Central memory CD8-positive, alpha-beta T cell (primary cell): ENCODE results near the gene GRK4.
A peak's percentile ranks its signal among the peaks of the same experiment; 100 is the strongest.
"Not testable (repeated sequence)": the region's sequence is repeated elsewhere in the genome, so short reads cannot be mapped to it uniquely, and the experiment has no call there.

Source experiments
- ATAC-seq: fragments of 150-1000 bp; cut with Tn5 transposase; replicated peaks from 2 replicates; pipeline ENCODE4 v1.10.0; 2022; ENCODE audit warnings: mild to moderate bottlenecking, moderate FRiP score, moderate number of reproducible peaks; ENCODE audit not compliant: poor library complexity, severe bottlenecking; ENCODE audit errors: extremely low read depth
- DNase-seq, 2 donors: peaks; one replicate each; pipeline ENCODE4 v3.0.0; 2021; ENCODE audit warnings: low spot score in 2 of 2
- H3K27ac Mint-ChIP-seq: one replicate; pipeline ENCODE4 v1.8.0; 2022; ENCODE audit warnings: low read depth, mild to moderate bottlenecking, moderate library complexity, mixed read lengths
- H3K27me3 Mint-ChIP-seq: one replicate; pipeline ENCODE4 v1.8.0; 2022; ENCODE audit warnings: mixed read lengths
- H3K36me3 Mint-ChIP-seq: one replicate; pipeline ENCODE4 v1.8.0; 2022; ENCODE audit warnings: mild to moderate bottlenecking, moderate library complexity, mixed read lengths; ENCODE audit not compliant: insufficient read depth
- H3K4me1 Mint-ChIP-seq: one replicate; pipeline ENCODE4 v1.8.0; 2022; ENCODE audit warnings: mixed read lengths
- H3K4me3 Mint-ChIP-seq: one replicate; pipeline ENCODE4 v1.8.0; 2022; ENCODE audit warnings: mild to moderate bottlenecking, moderate library complexity, mixed read lengths
- H3K9me3 Mint-ChIP-seq: one replicate; pipeline ENCODE4 v1.8.0; 2022; ENCODE audit warnings: mixed read lengths

GRK4 gene

DNA sequence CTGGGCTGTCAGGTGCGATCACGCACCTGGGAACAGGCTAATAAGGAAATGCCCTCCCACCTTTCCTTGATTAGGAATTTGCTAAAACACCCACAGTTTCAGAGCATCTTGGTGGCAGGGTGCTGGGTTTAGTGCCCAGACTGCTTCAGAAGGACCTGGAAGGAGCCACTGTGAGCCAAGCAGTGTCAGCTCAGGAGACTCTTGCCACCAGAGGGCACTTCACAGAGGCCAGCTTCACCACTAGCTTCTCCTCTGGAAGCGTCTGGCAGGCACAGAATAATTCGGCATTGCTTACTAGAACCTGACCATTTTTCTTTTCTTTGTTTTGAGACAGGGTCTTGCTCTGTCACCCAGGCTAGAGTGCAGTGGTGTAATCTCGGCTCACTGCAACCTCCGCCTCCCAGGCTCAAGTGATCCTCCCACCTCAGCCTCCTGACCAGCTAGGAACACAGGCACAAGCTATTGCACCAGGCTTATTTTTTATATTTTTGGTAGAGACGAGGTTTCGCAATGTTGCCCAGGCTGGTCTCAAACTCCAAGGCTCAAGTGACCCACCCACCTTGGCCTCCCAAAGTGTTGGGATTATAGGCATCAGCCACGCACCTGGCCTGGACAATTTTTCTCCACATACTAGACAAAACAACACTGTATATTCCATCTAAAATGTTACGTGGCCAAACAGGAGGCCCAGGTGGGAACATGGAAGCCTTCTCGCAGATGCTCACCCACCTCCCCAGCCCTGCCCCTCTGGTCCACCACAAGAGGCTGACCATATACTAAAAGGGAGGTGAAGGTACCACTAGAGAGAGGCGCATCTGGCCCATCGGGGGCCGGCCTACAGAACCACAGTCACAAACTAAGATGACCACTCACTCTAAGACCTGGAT, 14.2 kb upstream of the GRK4 start:
- Mint-ChIP-seq H3K9me3 (no peaks in the 10 kb centered on the region), H3K27me3 (no peaks in the 10 kb centered on the region), H3K36me3 (peaks cover 59% of the 10 kb centered on the region), H3K27ac (no peak overlapping the region), H3K4me1 (peaks cover 5% of the 10 kb centered on the region), H3K4me3 (no peak overlapping the region)
- DNase-seq: no peak
- no peak for ATAC-seq

GRCh38 chr4:2949782-2950125, 13.6 kb upstream of the GRK4 start:
- ATAC-seq (no peak), DNase-seq (no peak)
- H3K4me1 Mint-ChIP-seq: peaks cover 11% of the 10 kb centered on the region
- H3K36me3 Mint-ChIP-seq: peaks cover 63% of the 10 kb centered on the region
- no peak overlapping the region for H3K27ac Mint-ChIP-seq
- no peaks in the 10 kb centered on the region for H3K9me3 Mint-ChIP-seq
- no peak overlapping the region for H3K4me3 Mint-ChIP-seq
- H3K27me3 Mint-ChIP-seq: no peaks in the 10 kb centered on the region

GRCh38 chr4:2950221-2950989, 13.0 kb upstream of the GRK4 start:
- Mint-ChIP-seq H3K4me1 (peaks cover 12% of the 10 kb centered on the region), H3K36me3 (peaks cover 63% of the 10 kb centered on the region), H3K27me3 (no peaks in the 10 kb centered on the region), H3K9me3 (no peaks in the 10 kb centered on the region), H3K27ac (peak overlapping the region; percentile 1), H3K4me3 (no peak overlapping the region)
- DNase-seq (no peak), ATAC-seq (no peak)

- Mint-ChIP-seq H3K9me3 (no peaks in the 10 kb centered on the region), H3K27me3 (no peaks in the 10 kb centered on the region), H3K4me3 (no peak overlapping the region), H3K4me1 (peaks cover 30% of the 10 kb centered on the region), H3K27ac (peak overlapping the region; percentile 90), H3K36me3 (peaks cover 65% of the 10 kb centered on the region)
- ATAC-seq (no peak), DNase-seq (no peak)
Measured at GRCh38 chr4:2953496-2953895, 9.9 kb upstream of the GRK4 start.

DNA sequence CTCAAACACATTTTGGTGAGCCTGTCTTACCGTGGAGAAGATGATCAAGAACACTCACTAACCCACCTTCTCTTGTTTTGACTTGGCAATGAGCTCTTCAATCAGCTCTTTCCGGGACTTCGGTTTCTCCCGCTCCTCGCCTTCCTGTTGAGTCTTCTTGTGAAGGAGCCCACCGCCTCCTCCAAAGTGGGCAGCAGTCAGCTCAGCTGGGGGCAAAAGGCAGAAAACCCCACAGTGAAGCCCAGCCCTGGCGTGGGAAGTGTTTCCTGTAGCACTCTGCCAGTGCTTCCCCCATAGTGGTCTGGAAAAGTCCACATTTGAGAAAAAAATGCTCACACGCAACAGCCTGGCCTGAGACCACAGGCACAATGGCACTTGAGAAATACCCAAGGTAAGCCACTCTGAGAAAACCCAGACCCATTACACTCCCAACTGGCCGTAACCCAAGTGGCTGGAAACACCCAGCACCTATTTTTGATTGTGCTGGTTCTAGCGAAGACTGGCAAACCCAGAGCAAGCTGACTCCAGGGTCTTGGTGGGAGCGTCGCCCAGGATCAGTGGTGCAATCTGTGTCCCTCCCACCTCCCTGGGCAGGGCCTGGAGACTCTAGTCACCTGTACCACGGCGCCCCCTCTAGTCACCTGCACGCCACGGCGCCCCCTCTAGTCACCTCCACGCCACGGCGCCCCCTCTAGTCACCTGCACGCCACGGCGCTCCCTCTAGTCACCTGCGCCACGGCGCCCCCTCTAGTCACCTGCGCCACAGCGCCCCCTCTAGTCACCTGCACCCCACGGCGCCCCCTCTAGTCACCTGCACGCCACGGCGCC, 8.8 kb upstream of the GRK4 start:
- no peaks in the 10 kb centered on the region for H3K27me3 Mint-ChIP-seq
- peaks cover 36% of the 10 kb centered on the region for H3K4me1 Mint-ChIP-seq
- DNase-seq: peak; percentile 24 to 37

GRCh38 chr4:2955186-2956044, 8.0 kb upstream of the GRK4 start:
- H3K4me3 Mint-ChIP-seq: not testable (repeated sequence)
- peaks cover 45% of the 10 kb centered on the region for H3K4me1 Mint-ChIP-seq

More for the DNA sequence above, 8.8 kb upstream of the GRK4 start:
- H3K9me3 Mint-ChIP-seq: no peaks in the 10 kb centered on the region
- peaks cover 63% of the 10 kb centered on the region for H3K36me3 Mint-ChIP-seq
- peak overlapping the region; percentile 25 for H3K4me3 Mint-ChIP-seq
- peak; percentile 67 for ATAC-seq
- peak overlapping the region; percentile 90 for H3K27ac Mint-ChIP-seq

DNA sequence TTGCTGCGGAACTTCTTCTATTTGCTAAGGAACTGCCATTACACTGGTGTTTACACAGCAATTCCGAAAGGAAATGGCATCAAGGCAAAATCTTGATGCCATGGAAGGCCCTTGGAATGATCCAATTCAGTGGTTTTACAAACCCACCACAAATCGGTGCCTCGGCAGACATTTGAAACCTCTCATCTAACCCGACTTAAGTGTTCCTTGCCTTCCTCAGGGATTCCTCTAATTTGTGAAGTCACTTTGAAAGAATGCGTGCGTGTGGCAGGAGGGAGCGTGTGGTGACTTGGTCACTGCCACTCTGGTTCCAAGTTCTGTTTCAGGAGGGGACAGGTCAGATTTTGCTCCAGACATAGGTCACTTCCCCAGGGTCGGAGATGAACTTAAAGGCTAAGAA, 4.9 kb upstream of the GRK4 start:
- peak overlapping the region; percentile 72 for H3K27ac Mint-ChIP-seq
- no peaks in the 10 kb centered on the region for H3K9me3 Mint-ChIP-seq
- H3K4me3 Mint-ChIP-seq: no peak overlapping the region
- H3K36me3 Mint-ChIP-seq: peaks cover 45% of the 10 kb centered on the region
- no peak for ATAC-seq
- DNase-seq: no peak
- peaks cover 61% of the 10 kb centered on the region for H3K4me1 Mint-ChIP-seq
- H3K27me3 Mint-ChIP-seq: no peaks in the 10 kb centered on the region

More at GRCh38 chr4:2955186-2956044, 8.0 kb upstream of the GRK4 start:
- ATAC-seq, DNase-seq, H3K9me3 Mint-ChIP-seq, H3K27me3 Mint-ChIP-seq: not testable (repeated sequence)
- Mint-ChIP-seq H3K27ac (peak overlapping the region; percentile 90), H3K36me3 (peaks cover 59% of the 10 kb centered on the region)

DNA sequence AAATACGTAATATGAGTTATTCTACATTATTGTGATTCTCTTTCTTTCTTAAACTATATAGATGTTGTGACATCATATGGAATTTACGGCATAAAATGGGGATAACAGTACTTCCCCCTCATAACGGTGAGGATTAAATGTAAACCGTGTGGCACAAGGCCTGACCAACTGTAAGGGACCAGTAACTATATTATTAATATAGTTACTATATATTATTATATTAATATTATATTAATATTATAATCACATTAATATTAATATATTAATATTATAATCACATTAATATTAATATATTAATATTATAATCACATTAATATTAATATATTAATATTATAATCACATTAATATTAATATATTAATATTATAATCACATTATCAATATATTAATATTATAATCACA, 2.9 kb upstream of the GRK4 start:
- DNase-seq, H3K27me3 Mint-ChIP-seq, ATAC-seq, H3K27ac Mint-ChIP-seq, H3K9me3 Mint-ChIP-seq, H3K4me3 Mint-ChIP-seq: not testable (repeated sequence)
- peaks cover 55% of the 10 kb centered on the region for H3K4me1 Mint-ChIP-seq
- peaks cover 28% of the 10 kb centered on the region for H3K36me3 Mint-ChIP-seq

DNA sequence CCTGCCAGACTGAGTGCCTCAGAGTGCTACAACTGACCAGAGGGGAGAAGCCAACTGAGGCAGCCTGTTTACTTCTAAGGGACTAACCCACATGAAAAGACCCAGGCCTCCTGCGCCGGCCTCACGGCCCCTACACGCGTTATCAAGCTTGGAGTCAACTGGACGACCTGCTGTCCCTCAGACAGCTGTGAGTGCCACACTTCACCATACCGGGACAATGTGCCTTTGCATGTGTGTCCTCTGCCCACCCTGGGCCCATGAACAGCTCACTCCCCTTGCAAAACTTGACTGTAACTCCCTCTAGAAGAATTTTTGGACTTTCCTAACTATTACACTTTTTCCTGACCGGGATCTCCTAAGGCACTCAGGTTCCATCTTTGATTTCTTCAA, 2.0 kb upstream of the GRK4 start:
- DNase-seq (no peak), ATAC-seq (no peak)
- no peaks in the 10 kb centered on the region for H3K9me3 Mint-ChIP-seq
- peak overlapping the region; percentile 80 for H3K27ac Mint-ChIP-seq
- H3K36me3 Mint-ChIP-seq: peaks cover 21% of the 10 kb centered on the region
- H3K4me3 Mint-ChIP-seq: peak overlapping the region; percentile 84
- no peaks in the 10 kb centered on the region for H3K27me3 Mint-ChIP-seq
- H3K4me1 Mint-ChIP-seq: peaks cover 49% of the 10 kb centered on the region

DNA sequence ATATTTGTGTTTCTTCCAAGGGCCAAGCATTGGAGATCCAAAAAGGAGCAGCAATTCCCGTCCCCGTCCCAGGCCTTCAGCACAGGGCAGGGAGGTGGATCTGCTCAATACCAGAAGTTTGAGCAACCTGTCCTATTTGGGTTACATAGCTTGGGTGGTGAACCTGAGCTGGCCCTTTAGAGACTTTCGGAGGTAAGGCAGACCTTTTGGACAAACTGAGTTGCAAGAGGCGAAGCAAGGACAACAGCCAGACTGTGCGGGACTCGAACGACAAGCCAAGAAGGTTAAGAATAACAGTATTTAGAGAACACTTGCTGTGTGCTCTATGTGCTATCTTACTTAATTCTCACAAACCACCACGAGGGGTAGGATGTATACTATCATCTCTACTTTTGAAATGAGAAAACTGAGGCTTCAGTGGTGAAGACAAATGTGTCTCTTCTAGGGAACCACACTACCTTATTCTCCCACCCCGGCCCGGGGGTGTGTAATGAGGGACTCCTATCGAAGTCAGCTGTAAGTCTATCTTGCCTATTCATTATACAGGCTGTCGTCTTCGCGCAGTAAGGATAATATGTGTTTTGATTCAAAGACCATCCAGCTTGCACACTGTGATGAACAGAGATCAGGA, 1.4 kb upstream of the GRK4 start:
- DNase-seq: no peak
- H3K4me3 Mint-ChIP-seq: peak overlapping the region; percentile 84
- H3K4me1 Mint-ChIP-seq: peaks cover 49% of the 10 kb centered on the region
- no peaks in the 10 kb centered on the region for H3K27me3 Mint-ChIP-seq
- H3K36me3 Mint-ChIP-seq: peaks cover 18% of the 10 kb centered on the region
- peak; percentile 30 for ATAC-seq
- no peaks in the 10 kb centered on the region for H3K9me3 Mint-ChIP-seq
- peak overlapping the region; percentile 80 for H3K27ac Mint-ChIP-seq

DNA sequence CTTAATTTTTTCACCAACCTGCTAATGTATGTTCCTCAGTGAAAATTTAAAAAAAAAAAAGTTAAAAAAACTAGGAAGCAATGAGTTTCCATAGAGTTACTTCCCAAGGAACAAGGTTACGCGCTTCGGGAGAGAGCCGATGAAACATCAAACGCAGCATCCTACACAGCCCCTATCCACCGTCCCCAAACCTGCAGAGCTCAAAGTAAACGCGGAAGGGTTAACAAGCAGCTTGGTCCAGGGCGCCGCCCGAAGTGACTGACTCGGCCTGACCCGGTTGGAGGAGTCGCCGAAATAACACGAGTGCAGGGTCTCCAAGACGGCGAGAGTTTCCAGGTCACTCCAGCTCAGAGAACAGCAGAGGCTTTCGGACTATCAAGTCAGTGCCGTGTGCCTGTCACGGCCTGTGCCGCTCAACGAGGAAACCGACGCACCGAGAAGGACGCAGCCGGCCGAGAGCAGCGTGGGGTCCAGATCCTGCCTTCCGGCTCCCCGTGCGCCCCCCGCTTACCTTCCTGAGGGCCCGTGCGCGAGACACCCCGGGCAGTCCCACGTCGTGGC, 677 bp upstream of the GRK4 start:
- peak overlapping the region; percentile 84 for H3K4me3 Mint-ChIP-seq
- peak overlapping the region; percentile 80 for H3K27ac Mint-ChIP-seq
- no peaks in the 10 kb centered on the region for H3K9me3 Mint-ChIP-seq
- H3K4me1 Mint-ChIP-seq: peaks cover 44% of the 10 kb centered on the region
- H3K27me3 Mint-ChIP-seq: no peaks in the 10 kb centered on the region
- peaks cover 12% of the 10 kb centered on the region for H3K36me3 Mint-ChIP-seq
- DNase-seq (no peak), ATAC-seq (peak; percentile 21)
